Measurements from ENCODE around the gene OBP2A.

GRCh38 chr9:135583688-135584011 is 37.7 kb downstream of the OBP2A start:
- no peak for TF ChIP-seq CTCF (optimal IDR thresholded peaks at IDR 0.05 in 1 of 3, IDR thresholded peaks at IDR 0.05 in 1 of 3, conservative IDR thresholded peaks at IDR 0.05 in 1 of 3; ENCODE audit: extremely low read depth in 1 of 3, insufficient read depth in 2 of 3, low read length in 3 of 3)
- TF ChIP-seq EZH2 (IDR thresholded peaks at IDR 0.05; ENCODE audit: low read length): no peak
